ENCODE results near the gene CCL26. TPM values are rescaled to one million over a fixed set of nuclear protein-coding genes. Genes with fewer than 3 reads are reported as not detected.
A peak's percentile ranks its signal among the peaks of the same experiment; 100 is the strongest.

Gene CCL26
- total RNA-seq, result 1 to 10 TPM in 2 of 4 donors, not detected in 2; 1.2 to 2.0 TPM

GRCh38 chr7:75772081-75773077 lies at the start of gene CCL26:
CCL26 (minus strand) TSS chr7:75772211; CDS start chr7:75772176, 35 bp downstream.
- Histone ChIP-seq H3K27me3 (no peaks in the 10 kb centered on the region), H3K27ac (replicated peaks in 1 of 4) (peak within 1 kb of the TSS; percentile 28 to 49 (median 44)), H3K4me3 (no peak within 1 kb of the TSS), H3K36me3 (no peaks in the 10 kb centered on the region), H3K4me1 (peaks cover 0 to 8% (median 2%) of the 10 kb centered on the region in 4 donors), H3K9me3 (no peaks in the 10 kb centered on the region)
- DNase-seq (ENCODE audit: extremely low spot score), result no peak
- intact Hi-C loops (cut with DNase I), result no loop called here
- WGBS, result 72% methylated on average over 9 of the region's 9 CpGs
- TF ChIP-seq CTCF (IDR thresholded peaks at IDR 0.05) (no peak), EP300 (IDR thresholded peaks at IDR 0.05) (no peak), POLR2A (IDR thresholded peaks at IDR 0.05; ENCODE audit: low read depth) (no peak), POLR2AphosphoS5 (IDR thresholded peaks at IDR 0.05) (no peak)

GRCh38 chr7:75820688-75821087 lies 48.7 kb upstream of the CCL26 start:
- no peak overlapping the region for H3K4me3 ChIP-seq
- no peak for DNase-seq (ENCODE audit: extremely low spot score)
- H3K27me3 ChIP-seq, result peaks cover 0 to 9% (median 0%) of the 10 kb centered on the region in 4 donors
- H3K9me3 ChIP-seq, result no peaks in the 10 kb centered on the region
- 88% methylated on average over 1 of the region's 1 CpG for WGBS
- H3K36me3 ChIP-seq, result no peaks in the 10 kb centered on the region
- TF ChIP-seq EP300 (IDR thresholded peaks at IDR 0.05) (no peak), CTCF (IDR thresholded peaks at IDR 0.05) (no peak), POLR2AphosphoS5 (IDR thresholded peaks at IDR 0.05) (no peak), POLR2A (IDR thresholded peaks at IDR 0.05; ENCODE audit: low read depth) (no peak)
- no peaks in the 10 kb centered on the region for H3K4me1 ChIP-seq
- H3K27ac ChIP-seq (replicated peaks in 1 of 4), result no peak overlapping the region
- intact Hi-C loops (cut with DNase I), result no loop called here

- Histone ChIP-seq H3K36me3 (no peaks in the 10 kb centered on the region), H3K27me3 (peaks cover 0 to 12% (median 0%) of the 10 kb centered on the region in 4 donors), H3K27ac (replicated peaks in 1 of 4) (no peak overlapping the region), H3K4me3 (no peak overlapping the region), H3K9me3 (no peaks in the 10 kb centered on the region), H3K4me1 (no peaks in the 10 kb centered on the region)
- WGBS, result 73% methylated on average over 2 of the region's 2 CpGs
- TF ChIP-seq POLR2AphosphoS5 (IDR thresholded peaks at IDR 0.05) (no peak), POLR2A (IDR thresholded peaks at IDR 0.05; ENCODE audit: low read depth) (no peak), EP300 (IDR thresholded peaks at IDR 0.05) (no peak), CTCF (IDR thresholded peaks at IDR 0.05) (no peak)
- intact Hi-C loops (cut with DNase I), result no loop called here
- no peak for DNase-seq (ENCODE audit: extremely low spot score)
Measured at GRCh38 chr7:75819711-75820110, 47.7 kb upstream of the CCL26 start.

GRCh38 chr7:75818472-75818871 lies 46.5 kb upstream of the CCL26 start:
- DNase-seq (ENCODE audit: extremely low spot score), result no peak
- H3K36me3 ChIP-seq, result no peaks in the 10 kb centered on the region
- H3K4me3 ChIP-seq, result no peak overlapping the region
- no peaks in the 10 kb centered on the region for H3K4me1 ChIP-seq
- TF ChIP-seq POLR2AphosphoS5 (IDR thresholded peaks at IDR 0.05) (no peak), POLR2A (IDR thresholded peaks at IDR 0.05; ENCODE audit: low read depth) (no peak), CTCF (IDR thresholded peaks at IDR 0.05) (no peak), EP300 (IDR thresholded peaks at IDR 0.05) (no peak)
- WGBS, result 85% methylated on average over 5 of the region's 5 CpGs
- intact Hi-C loops (cut with DNase I), result no loop called here
- peaks cover 0 to 16% (median 0%) of the 10 kb centered on the region in 4 donors for H3K27me3 ChIP-seq
- H3K9me3 ChIP-seq, result no peaks in the 10 kb centered on the region
- no peak overlapping the region for H3K27ac ChIP-seq (replicated peaks in 1 of 4)
